Right forelimb (tissue), 1 donor: ENCODE data around the gene ST7.

Experiments used
- DNase-seq: peaks from one replicate; pipeline ENCODE4 v3.0.0-alpha.2; 2018

The ST7 gene

GRCh38 chr7:116980354-116980753, 27.1 kb downstream of the ST7 start:
- DNase-seq: no peak

- DNase-seq: no peak
Observed at GRCh38 chr7:116981939-116982338, 28.6 kb downstream of the ST7 start.

GRCh38 chr7:116984511-116984910, 31.2 kb downstream of the ST7 start:
- DNase-seq: no peak

GRCh38 chr7:116984917-116985316, 31.6 kb downstream of the ST7 start:
- no peak for DNase-seq

GRCh38 chr7:116985575-116985974, 32.3 kb downstream of the ST7 start:
- DNase-seq: no peak

GRCh38 chr7:116986611-116987565, 33.6 kb downstream of the ST7 start:
- no peak for DNase-seq

- DNase-seq: no peak
Observed at GRCh38 chr7:116988363-116988989, 35.2 kb downstream of the ST7 start.

- DNase-seq: no peak
Observed at GRCh38 chr7:116990056-116990455, 36.8 kb downstream of the ST7 start.

- DNase-seq: no peak
Observed at GRCh38 chr7:116991233-116991632, 37.9 kb downstream of the ST7 start.

GRCh38 chr7:116994611-116995010, 41.3 kb downstream of the ST7 start:
- DNase-seq: no peak

- DNase-seq: no peak
Observed at GRCh38 chr7:116997972-116998371, 44.7 kb downstream of the ST7 start.

- DNase-seq: no peak
Observed at GRCh38 chr7:116998567-116999175, 45.4 kb downstream of the ST7 start.

GRCh38 chr7:116999311-116999710, 46.0 kb downstream of the ST7 start:
- no peak for DNase-seq

GRCh38 chr7:117001283-117001682, 48.0 kb downstream of the ST7 start:
- no peak for DNase-seq

- no peak for DNase-seq
Observed at GRCh38 chr7:117004899-117005298, 51.6 kb downstream of the ST7 start.

GRCh38 chr7:117005449-117005848, 52.1 kb downstream of the ST7 start:
- DNase-seq: no peak

GRCh38 chr7:117006907-117007684, 53.8 kb downstream of the ST7 start:
- DNase-seq: no peak

- DNase-seq: no peak
Observed at GRCh38 chr7:117008118-117008885, 55.0 kb downstream of the ST7 start.

GRCh38 chr7:117008886-117009531, 55.7 kb downstream of the ST7 start:
- no peak for DNase-seq

GRCh38 chr7:117009705-117010361, 56.5 kb downstream of the ST7 start:
- no peak for DNase-seq
